ENCODE results near the gene SIPA1L3.

GRCh38 chr19:38158730-38159129 is 251.7 kb downstream of the SIPA1L3 start:
- no peak for TF ChIP-seq CTCF (IDR thresholded peaks at IDR 0.05; ENCODE audit: low read depth, low read length)
- no peak for TF ChIP-seq MYC (IDR thresholded peaks at IDR 0.05; ENCODE audit: low read depth, low read length)
- TF ChIP-seq POLR2A (IDR thresholded peaks at IDR 0.05; ENCODE audit: extremely low read depth, insufficient read length), result no peak
- no peak for TF ChIP-seq MAX (IDR thresholded peaks at IDR 0.05; ENCODE audit: low read depth, low read length)

Data from NB4 (cell line).